Lower leg skin (tissue), 4 donors: ENCODE data around the gene ANKH. TPM values are rescaled to one million over a fixed set of nuclear protein-coding genes. Genes with fewer than 3 reads are reported as not detected.

Experiments
- DNase-seq, 2 donors: peaks; one replicate each; pipeline ENCODE4 v3.0.0-alpha.2; 2019; ENCODE audit warnings: low spot score in 2 of 2
- H3K4me3 ChIP-seq: fragments of 200-600 bp; sonication (generic); 2 replicates; pipeline ENCODE4 v1.5.1; 2017; ENCODE audit warnings: mild to moderate bottlenecking, low read depth; ENCODE audit not compliant: poor library complexity, severe bottlenecking
- CTCF ChIP-seq, 3 donors: fragments of 450-650 bp; IDR thresholded peaks; one replicate each; pipeline ENCODE4 v1.5.1; 2016; ENCODE audit warnings: antibody characterized with exemption in 3 of 3, mild to moderate bottlenecking in 3 of 3, moderate library complexity in 2 of 3
- POLR2A ChIP-seq, 2 donors: fragments of 450-650 bp; IDR thresholded peaks; one replicate each; pipeline ENCODE4 v1.6.1; 2016 to 2017; ENCODE audit warnings: antibody characterized with exemption in 2 of 2, mild to moderate bottlenecking in 1 of 2, moderate library complexity in 1 of 2
- WGBS, 2 donors: methylation state at CpG; one replicate each; pipeline ENCODE4 v1.1.5; 2018; 5-methylcytosine and 5-hydroxymethylcytosine counted together
- intact Hi-C: fragments of 100-400 bp; cut with DNase I; formaldehyde crosslinking; loops from one replicate; pipeline ENCODE4 v1.15.0; 2023; ENCODE audit warnings: low total_unique reads
- total RNA-seq, 4 donors: library from RNA; depleted of rRNA; stranded (reverse); fragments of >200 nt; gene quantifications; one replicate each; pipeline ENCODE4 v1.1.0, GENCODE V29; 2016

The ANKH gene
- total RNA-seq, 4 donors from 2014 or later, result 44.0 to 84.8 (median 67.9) TPM

- DNase-seq, result no peak
- no peak overlapping the region for H3K4me3 ChIP-seq
- 90 to 91% methylated on average over 4 of the region's 4 CpGs for WGBS, 2 donors
- intact Hi-C loops, result no loop called here
- no peak for TF ChIP-seq POLR2A (IDR thresholded peaks at IDR 0.05)
- no peak for TF ChIP-seq CTCF (IDR thresholded peaks at IDR 0.05)
Measured at GRCh38 chr5:14783691-14784090, 87.9 kb downstream of the ANKH start.

GRCh38 chr5:14782591-14782990 is 89.0 kb downstream of the ANKH start:
- no peak for DNase-seq
- WGBS, 2 donors, result 67 to 79% methylated on average over 5 of the region's 5 CpGs
- intact Hi-C loops, result no loop called here

GRCh38 chr5:14781106-14781505 is 90.5 kb downstream of the ANKH start:
- DNase-seq, result no peak
- no peak overlapping the region for H3K4me3 ChIP-seq
- intact Hi-C loops, result no loop called here
- TF ChIP-seq POLR2A (IDR thresholded peaks at IDR 0.05), result no peak
- no peak for TF ChIP-seq CTCF (IDR thresholded peaks at IDR 0.05)
- WGBS, 2 donors, result 76 to 79% methylated on average over 5 of the region's 5 CpGs

More at GRCh38 chr5:14782591-14782990, 89.0 kb downstream of the ANKH start:
- no peak overlapping the region for H3K4me3 ChIP-seq
- no peak for TF ChIP-seq CTCF (IDR thresholded peaks at IDR 0.05)

GRCh38 chr5:14779975-14780374 is 91.6 kb downstream of the ANKH start:
- no peak for TF ChIP-seq POLR2A (IDR thresholded peaks at IDR 0.05)
- TF ChIP-seq CTCF (IDR thresholded peaks at IDR 0.05), result no peak
- DNase-seq, result no peak
- 43 to 69% methylated on average over 9 of the region's 9 CpGs for WGBS, 2 donors
- intact Hi-C loops, result no loop called here
- H3K4me3 ChIP-seq, result no peak overlapping the region

- intact Hi-C loops, result no loop called here
- H3K4me3 ChIP-seq, result no peak overlapping the region
- TF ChIP-seq POLR2A (IDR thresholded peaks at IDR 0.05) (no peak), CTCF (IDR thresholded peaks at IDR 0.05) (no peak)
- WGBS, 2 donors, result 80 to 83% methylated on average over 4 of the region's 4 CpGs
- DNase-seq, result no peak
Measured at GRCh38 chr5:14778792-14779070, 92.8 kb downstream of the ANKH start.

- intact Hi-C loops, result no loop called here
- H3K4me3 ChIP-seq, result no peak overlapping the region
- no peak for DNase-seq
- no peak for TF ChIP-seq CTCF (IDR thresholded peaks at IDR 0.05)
- TF ChIP-seq POLR2A (IDR thresholded peaks at IDR 0.05), result no peak
- 93% methylated on average over 11 of the region's 11 CpGs for WGBS, 2 donors
Measured at GRCh38 chr5:14777932-14778791, 93.4 kb downstream of the ANKH start.
